ENCODE data around the gene NUCKS1. TPM values are rescaled to one million over a fixed set of nuclear protein-coding genes. Genes with fewer than 3 reads are reported as not detected.

Gene NUCKS1
- polyA plus RNA-seq, 1 donor from 2014 or later = 134 TPM

GRCh38 chr1:205735218-205735617, 14.8 kb downstream of the NUCKS1 start:
- Histone ChIP-seq H3K27ac (ENCODE audit: low read length) (no peak overlapping the region), H4K20me1 (ENCODE audit: insufficient read depth) (no peaks in the 10 kb centered on the region), H3K9ac (ENCODE audit: low read length) (no peak overlapping the region), H3K36me3 (ENCODE audit: insufficient read depth, low read length) (no peaks in the 10 kb centered on the region), H3K27me3 (ENCODE audit: insufficient read depth, low read depth, low read length) (no peaks in the 10 kb centered on the region), H3K9me3 (ENCODE audit: low read length) (no peaks in the 10 kb centered on the region), H3F3A (ENCODE audit: insufficient read depth, low read length, poor library complexity, severe bottlenecking) (no peaks in the 10 kb centered on the region), H3K4me3 (ENCODE audit: low read length) (no peak overlapping the region), H2AFZ (ENCODE audit: low read depth, low read length) (no peak overlapping the region), H3K9me2 (ENCODE audit: insufficient read depth, low read length) (no peaks in the 10 kb centered on the region), H3K79me2 (replicated peaks; ENCODE audit: insufficient read depth, low read length) (peaks cover 89% of the 10 kb centered on the region), H3K4me2 (ENCODE audit: low read length) (no peak overlapping the region)
- no peak for TF ChIP-seq RAD21 (conservative IDR thresholded peaks at IDR 0.05)
- TF ChIP-seq SMC3 (conservative IDR thresholded peaks at IDR 0.05; ENCODE audit: poor library complexity) = no peak
- no peak for TF ChIP-seq TAF1 (IDR thresholded peaks at IDR 0.05; ENCODE audit: low read depth)
- TF ChIP-seq REST (IDR thresholded peaks at IDR 0.05; ENCODE audit: borderline replicate concordance) = no peak
- TF ChIP-seq EP300 (conservative IDR thresholded peaks at IDR 0.05; ENCODE audit: poor library complexity, severe bottlenecking) = no peak
- no peak for TF ChIP-seq MXI1 (conservative IDR thresholded peaks at IDR 0.05; ENCODE audit: poor library complexity, severe bottlenecking)
- TF ChIP-seq POLR2AphosphoS5 (IDR thresholded peaks at IDR 0.05) = no peak
- TF ChIP-seq EZH2 (IDR thresholded peaks at IDR 0.05; ENCODE audit: borderline replicate concordance, insufficient read depth, low read length, poor library complexity, severe bottlenecking) = no peak

- H3K9me2 ChIP-seq (ENCODE audit: insufficient read depth, low read length) = no peaks in the 10 kb centered on the region
- H3K27me3 ChIP-seq (ENCODE audit: insufficient read depth, low read depth, low read length) = no peaks in the 10 kb centered on the region
- H3F3A ChIP-seq (ENCODE audit: insufficient read depth, low read length, poor library complexity, severe bottlenecking) = no peaks in the 10 kb centered on the region
- H3K4me2 ChIP-seq (ENCODE audit: low read length) = no peak overlapping the region
- H4K20me1 ChIP-seq (ENCODE audit: insufficient read depth) = no peaks in the 10 kb centered on the region
- H3K36me3 ChIP-seq (ENCODE audit: insufficient read depth, low read length) = no peaks in the 10 kb centered on the region
- no peak for TF ChIP-seq REST (IDR thresholded peaks at IDR 0.05; ENCODE audit: borderline replicate concordance)
- TF ChIP-seq RAD21 (conservative IDR thresholded peaks at IDR 0.05) = no peak
- H3K4me3 ChIP-seq (ENCODE audit: low read length) = no peak overlapping the region
- no peak overlapping the region for H2AFZ ChIP-seq (ENCODE audit: low read depth, low read length)
- no peak overlapping the region for H3K9ac ChIP-seq (ENCODE audit: low read length)
- no peak overlapping the region for H3K27ac ChIP-seq (ENCODE audit: low read length)
- H3K79me2 ChIP-seq (replicated peaks; ENCODE audit: insufficient read depth, low read length) = peaks cover 81% of the 10 kb centered on the region
- H3K9me3 ChIP-seq (ENCODE audit: low read length) = no peaks in the 10 kb centered on the region
These were observed 16.4 kb downstream of the NUCKS1 start for GRCh38 chr1:205733438-205734175.

Measured in neural cell (in vitro differentiated cells).